K562 (cell line): Measurements from ENCODE around the gene KRTAP10-11. TPM values are rescaled to one million over a fixed set of nuclear protein-coding genes. Genes with fewer than 3 reads are reported as not detected.
A peak's percentile ranks its signal among the peaks of the same experiment; 100 is the strongest.

Experiments used
- ATAC-seq: fragments of 200-7000 bp; cut with Tn5 transposase; 3 replicates; pipeline ENCODE4 v1.9.1; 2020; ENCODE audit warnings: moderate library complexity
- BruUV-seq: library from RNA; stranded (reverse); fragments of 400-500 nt; replicated peaks from 2 replicates; lab custom pipeline; 2021; lab: Mats Ljungman, UMichigan
- CTCF ChIA-PET: fragments of 300-600 bp; formaldehyde crosslinking; extraction: SDS; loops from one replicate; lab custom pipeline; 2021; ENCODE audit warnings: low intra/inter-chr PET ratio; lab: Yijun Ruan, JAX
- POLR2A ChIA-PET: fragments of 300-600, 350-650 bp; sonication (Branson Sonifier 250); formaldehyde crosslinking; extraction: SDS; loops from one replicate; lab custom pipeline; 2021; ENCODE audit warnings: antibody characterized with exemption, inconsistent platforms; lab: Yijun Ruan, JAX
- DNase-seq, 4 experiments: peaks; one replicate each; pipeline versions ENCODE4 v3.0.0 to v3.0.0-alpha.2; 2011 to 2018; ENCODE audit warnings: low spot score in 3 of 4, mixed read lengths in 3 of 4; ENCODE audit errors: extremely low read depth in 1 of 4
- FAIRE-seq: peaks from 2 replicates; lab custom pipeline; 2011; peaks lifted over from hg19 to GRCh38; lab: Jason Lieb, UNC
- H2AFZ ChIP-seq: 2 replicates; pipeline ENCODE4 v1.6.0; 2011; ENCODE audit warnings: low read depth, low read length, control low read depth, inconsistent platforms
- H3K27ac ChIP-seq: fragments of 200-600 bp; 3 replicates; pipeline ENCODE4 v1.8.0; 2011; ENCODE audit warnings: low read depth, mild to moderate bottlenecking, control low read depth, inconsistent platforms, low read length, moderate library complexity, mixed read lengths; ENCODE audit errors: extremely low read depth
- H3K27me3 ChIP-seq, 2 experiments: fragments of 300-600 bp in 1 of 2; 2 replicates in 1 of 2; 3 replicates in 1 of 2; pipeline versions ENCODE4 v1.6.0 to v1.8.0; 2011; ENCODE audit warnings: inconsistent platforms in 2 of 2, low read length in 2 of 2, mild to moderate bottlenecking in 1 of 2, mixed read lengths in 1 of 2, moderate library complexity in 1 of 2; ENCODE audit not compliant: control insufficient read depth in 2 of 2, insufficient read depth in 2 of 2
- H3K36me3 ChIP-seq: fragments of 300-600 bp; 3 replicates; pipeline ENCODE4 v1.8.0; 2011; ENCODE audit warnings: mild to moderate bottlenecking, low read length, inconsistent platforms; ENCODE audit not compliant: control insufficient read depth, insufficient read depth
- H3K4me1 ChIP-seq, 2 experiments: fragments of 200-600 bp in 1 of 2; replicated peaks in 1 of 2; 2 replicates in 1 of 2; 3 replicates in 1 of 2; pipeline versions ENCODE4 v1.5.1 to v1.8.0; 2011; ENCODE audit warnings: inconsistent platforms in 2 of 2, low read length in 2 of 2, mild to moderate bottlenecking in 1 of 2, mixed read lengths in 1 of 2, moderate library complexity in 1 of 2; ENCODE audit not compliant: control insufficient read depth in 2 of 2, insufficient read depth in 2 of 2
- H3K4me2 ChIP-seq: 2 replicates; pipeline ENCODE4 v1.6.1; 2011; ENCODE audit warnings: low read length, control low read depth, inconsistent platforms, mixed read lengths; ENCODE audit not compliant: insufficient read depth
- H3K4me3 ChIP-seq: fragments of 200-600 bp; sonication (generic), shearing (Covaris generic); 2 replicates; pipeline ENCODE4 v1.5.1; 2016; ENCODE audit warnings: control low read depth, inconsistent platforms
- H3K79me2 ChIP-seq: fragments of 200-600 bp; 3 replicates; pipeline ENCODE4 v1.8.0; 2011; ENCODE audit warnings: low read length, inconsistent platforms; ENCODE audit not compliant: control insufficient read depth, insufficient read depth
- H3K9ac ChIP-seq, 2 experiments: 2 replicates each; pipeline versions ENCODE4 v1.6.0 to v1.6.1; 2011; ENCODE audit warnings: low read depth in 2 of 2, low read length in 2 of 2, control low read depth in 1 of 2, inconsistent platforms in 1 of 2, mild to moderate bottlenecking in 1 of 2, mixed read lengths in 1 of 2; ENCODE audit not compliant: insufficient read depth in 1 of 2
- H3K9me1 ChIP-seq: one replicate; pipeline ENCODE4 v1.6.0; 2011; ENCODE audit warnings: inconsistent platforms, mild to moderate bottlenecking, low read length, moderate library complexity; ENCODE audit not compliant: control insufficient read depth, insufficient read depth
- H3K9me3 ChIP-seq: replicated peaks from 2 replicates; pipeline ENCODE4 v1.5.1; 2011; ENCODE audit warnings: low read depth, low read length, inconsistent platforms; ENCODE audit not compliant: control insufficient read depth, insufficient read depth
- H4K20me1 ChIP-seq: replicated peaks from 2 replicates; pipeline ENCODE4 v1.6.1; 2011; ENCODE audit warnings: low read length, inconsistent platforms, mixed read lengths; ENCODE audit not compliant: control insufficient read depth, insufficient read depth
- BHLHE40 ChIP-seq: IDR thresholded peaks from 2 replicates; pipeline ENCODE4 v1.6.1; 2011; ENCODE audit warnings: low read length, improper control_type of control experiment
- CHD4 ChIP-seq: fragments of 200-600 bp; sonication (generic); IDR thresholded peaks from 3 replicates; pipeline ENCODE4 v1.6.1; 2012; ENCODE audit warnings: low read depth, mild to moderate bottlenecking, mixed read lengths, low read length, inconsistent platforms; ENCODE audit not compliant: insufficient read depth, insufficient replicate concordance, poor library complexity, severe bottlenecking
- HMG20B ChIP-seq: fragments of 250-450 bp; sonication (Bioruptor Pico); IDR thresholded peaks from 2 replicates; pipeline ENCODE4 v1.5.0; 2021; ENCODE audit warnings: mild to moderate bottlenecking
- MIER1 ChIP-seq: fragments of 450-650 bp; IDR thresholded peaks from 2 replicates; pipeline ENCODE4 v1.6.1; 2016; ENCODE audit warnings: antibody characterized with exemption, mild to moderate bottlenecking, low read depth
- PTTG1 ChIP-seq: fragments of 450-650 bp; IDR thresholded peaks from 2 replicates; pipeline ENCODE4 v1.6.1; 2016; ENCODE audit warnings: low read depth, mild to moderate bottlenecking, missing genetic modification characterization, missing compliant biosample characterization
- WGBS: fragments of 100-300 bp; shearing (Covaris generic); methylation state at CpG from one replicate; pipeline ENCODE4 v1.1.6; 2016; ENCODE audit warnings: low coverage, mixed read lengths; ENCODE audit not compliant: insufficient coverage; ENCODE audit errors: missing lambda C conversion rate; 5-methylcytosine and 5-hydroxymethylcytosine counted together
- in situ Hi-C: fragments of 300-500 bp; cut with MboI; formaldehyde crosslinking; loops from 4 replicates; pipeline ENCODE4 v1.15.0; 2018; ENCODE audit warnings: inconsistent platforms, mixed read lengths
- intact Hi-C: fragments of 100-400 bp; cut with micrococcal nuclease; formaldehyde crosslinking; loops from 2 replicates; pipeline ENCODE4 v1.14.2; 2022
- polyA plus RNA-seq, 8 experiments: library from polyadenylated mRNA; depleted of rRNA in 4 of 8; stranded (reverse) in 5 of 8; unstranded in 3 of 8; fragments of >200 nt; fragmentation: Nextera tagmentation in 2 of 8; fragmentation: Illumina TruSeq in 1 of 8; extraction: Ambion mirVana in 2 of 8; extraction: Trizol in 1 of 8; gene quantifications; 2 replicates each; pipeline versions ENCODE4 v1.2.1 to v1.2.3, GENCODE V29; 2011 to 2014; ENCODE audit warnings: inconsistent platforms in 1 of 8, missing spikeins in 1 of 8
- total RNA-seq, 7 experiments: library from RNA; depleted of rRNA in 6 of 7; stranded (reverse); fragments of >200 nt in 6 of 7; fragmentation: Illumina TruSeq in 2 of 7; extraction: Trizol in 2 of 7; gene quantifications; 2 replicates each; pipeline versions ENCODE4 v1.2.1 to v1.2.3, GENCODE V29; 2011 to 2021; ENCODE audit warnings: low replicate concordance in 1 of 7
- TF ChIP-seq, protein P1 (sequence below): fragments of 250-450 bp; sonication (Bioruptor Pico); IDR thresholded peaks from 2 replicates; pipeline ENCODE4 v1.8.0; 2022; ENCODE audit warnings: inconsistent platforms, mild to moderate bottlenecking, moderate library complexity, borderline replicate concordance
- TF ChIP-seq, protein P2 (sequence below): fragments of 200-400 bp; formaldehyde crosslinking; IDR thresholded peaks from 2 replicates; pipeline ENCODE4 v1.6.1; 2017; ENCODE audit warnings: mild to moderate bottlenecking, low read depth, low read length, moderate library complexity
- TF ChIP-seq, protein P3 (sequence below): sonication (generic); formaldehyde crosslinking; IDR thresholded peaks from 2 replicates; pipeline ENCODE4 v1.8.0; 2022; ENCODE audit warnings: missing genetic modification reagents, mild to moderate bottlenecking, borderline replicate concordance

Gene KRTAP10-11
- total and polyA plus RNA-seq, 9 of the 15 experiments (the other 6 are each of a cell fraction or from before 2014, with no cell fraction given), result not detected

DNA sequence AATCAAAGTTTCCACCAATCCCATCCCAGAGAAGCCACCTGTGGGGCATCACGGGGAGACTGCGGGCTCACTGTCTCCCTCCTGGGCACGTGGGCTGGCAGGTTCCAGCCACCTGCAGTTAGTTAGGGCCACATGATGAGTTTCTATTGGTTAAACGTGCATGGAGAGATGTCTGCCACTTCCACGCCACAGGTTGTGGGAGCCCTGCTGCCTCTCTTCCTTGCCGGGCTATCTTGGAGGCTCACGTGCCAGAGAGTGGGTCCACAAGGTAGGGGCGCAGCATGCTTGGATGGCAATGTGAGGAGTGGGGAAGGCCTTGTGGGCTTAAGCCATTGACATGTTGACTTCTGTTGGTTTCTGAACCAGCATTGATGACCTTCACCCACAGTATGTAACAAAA lies 42.3 kb upstream of the KRTAP10-11 start:
- TF ChIP-seq CHD4 (no peak), HMG20B (CRISPR knock-in tag) (no peak), PTTG1 (tag) (no peak), BHLHE40 (0 out of 2 replicates have a peak, but pooled peaks have one; percentile 14), MIER1 (no peak)
- TF ChIP-seq, protein P1, sequence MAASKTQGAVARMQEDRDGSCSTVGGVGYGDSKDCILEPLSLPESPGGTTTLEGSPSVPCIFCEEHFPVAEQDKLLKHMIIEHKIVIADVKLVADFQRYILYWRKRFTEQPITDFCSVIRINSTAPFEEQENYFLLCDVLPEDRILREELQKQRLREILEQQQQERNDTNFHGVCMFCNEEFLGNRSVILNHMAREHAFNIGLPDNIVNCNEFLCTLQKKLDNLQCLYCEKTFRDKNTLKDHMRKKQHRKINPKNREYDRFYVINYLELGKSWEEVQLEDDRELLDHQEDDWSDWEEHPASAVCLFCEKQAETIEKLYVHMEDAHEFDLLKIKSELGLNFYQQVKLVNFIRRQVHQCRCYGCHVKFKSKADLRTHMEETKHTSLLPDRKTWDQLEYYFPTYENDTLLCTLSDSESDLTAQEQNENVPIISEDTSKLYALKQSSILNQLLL, result no peak
- TF ChIP-seq, protein P2, sequence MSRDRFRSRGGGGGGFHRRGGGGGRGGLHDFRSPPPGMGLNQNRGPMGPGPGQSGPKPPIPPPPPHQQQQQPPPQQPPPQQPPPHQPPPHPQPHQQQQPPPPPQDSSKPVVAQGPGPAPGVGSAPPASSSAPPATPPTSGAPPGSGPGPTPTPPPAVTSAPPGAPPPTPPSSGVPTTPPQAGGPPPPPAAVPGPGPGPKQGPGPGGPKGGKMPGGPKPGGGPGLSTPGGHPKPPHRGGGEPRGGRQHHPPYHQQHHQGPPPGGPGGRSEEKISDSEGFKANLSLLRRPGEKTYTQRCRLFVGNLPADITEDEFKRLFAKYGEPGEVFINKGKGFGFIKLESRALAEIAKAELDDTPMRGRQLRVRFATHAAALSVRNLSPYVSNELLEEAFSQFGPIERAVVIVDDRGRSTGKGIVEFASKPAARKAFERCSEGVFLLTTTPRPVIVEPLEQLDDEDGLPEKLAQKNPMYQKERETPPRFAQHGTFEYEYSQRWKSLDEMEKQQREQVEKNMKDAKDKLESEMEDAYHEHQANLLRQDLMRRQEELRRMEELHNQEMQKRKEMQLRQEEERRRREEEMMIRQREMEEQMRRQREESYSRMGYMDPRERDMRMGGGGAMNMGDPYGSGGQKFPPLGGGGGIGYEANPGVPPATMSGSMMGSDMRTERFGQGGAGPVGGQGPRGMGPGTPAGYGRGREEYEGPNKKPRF, result no peak
- TF ChIP-seq, protein P3, sequence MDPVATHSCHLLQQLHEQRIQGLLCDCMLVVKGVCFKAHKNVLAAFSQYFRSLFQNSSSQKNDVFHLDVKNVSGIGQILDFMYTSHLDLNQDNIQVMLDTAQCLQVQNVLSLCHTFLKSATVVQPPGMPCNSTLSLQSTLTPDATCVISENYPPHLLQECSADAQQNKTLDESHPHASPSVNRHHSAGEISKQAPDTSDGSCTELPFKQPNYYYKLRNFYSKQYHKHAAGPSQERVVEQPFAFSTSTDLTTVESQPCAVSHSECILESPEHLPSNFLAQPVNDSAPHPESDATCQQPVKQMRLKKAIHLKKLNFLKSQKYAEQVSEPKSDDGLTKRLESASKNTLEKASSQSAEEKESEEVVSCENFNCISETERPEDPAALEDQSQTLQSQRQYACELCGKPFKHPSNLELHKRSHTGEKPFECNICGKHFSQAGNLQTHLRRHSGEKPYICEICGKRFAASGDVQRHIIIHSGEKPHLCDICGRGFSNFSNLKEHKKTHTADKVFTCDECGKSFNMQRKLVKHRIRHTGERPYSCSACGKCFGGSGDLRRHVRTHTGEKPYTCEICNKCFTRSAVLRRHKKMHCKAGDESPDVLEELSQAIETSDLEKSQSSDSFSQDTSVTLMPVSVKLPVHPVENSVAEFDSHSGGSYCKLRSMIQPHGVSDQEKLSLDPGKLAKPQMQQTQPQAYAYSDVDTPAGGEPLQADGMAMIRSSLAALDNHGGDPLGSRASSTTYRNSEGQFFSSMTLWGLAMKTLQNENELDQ (CRISPR knock-in tag), result no peak
- TF ChIP-seq, all 486 proteins: peak for 1
- no peak for ATAC-seq
- Histone ChIP-seq H3K9ac (no peak overlapping the region), H3K4me1 (peaks cover 0 to 16% of the 10 kb centered on the region in 2 experiments; a peak in 1 of 5 replicates), H3K9me3 (no peaks in the 10 kb centered on the region; the same call in 1 of the 2 replicates), H3K4me2 (no peak overlapping the region), H3K79me2 (no peaks in the 10 kb centered on the region), H3K27ac (no peak overlapping the region), H3K9me1 (no peaks in the 10 kb centered on the region), H3K36me3 (no peaks in the 10 kb centered on the region), H3K27me3 (peaks cover 9 to 43% of the 10 kb centered on the region in 2 experiments; a peak in 4 of 5 replicates), H2AFZ (no peak overlapping the region), H4K20me1 (no peaks in the 10 kb centered on the region), H3K4me3 (no peak overlapping the region)
- in situ Hi-C loops, result no loop called here
- intact Hi-C loops, result no loop called here
- ChIA-PET POLR2A (interaction anchor here (0.6 kb wide), 1 partner anchor 11 kb away, joined by 3 read pairs; no protein-coding TSS in a partner anchor), CTCF (no interaction called here)
- no peak for DNase-seq
- no peak for FAIRE-seq
- BruUV-seq, result no TSS peak
- WGBS, result 0% methylated on average over 8 of the region's 8 CpGs
